ENCODE data around the gene CD248. TPM values are rescaled to one million over a fixed set of nuclear protein-coding genes. Genes with fewer than 3 reads are reported as not detected.

CD248 gene
- total RNA-seq, 1 experiment from 2014 or later, result 2.6 TPM

- Mint-ChIP-seq H3K9me3 (no peaks in the 10 kb centered on the region), H3K4me1 (peaks cover 13% of the 10 kb centered on the region), H3K27me3 (ENCODE audit: low read depth) (peaks cover 18% of the 10 kb centered on the region), H3K4me3 (no peak overlapping the region), H3K36me3 (peaks cover 26% of the 10 kb centered on the region), H3K27ac (no peak overlapping the region)
- DNase-seq (ENCODE audit: low spot score) (no peak), ATAC-seq (no peak)
- ChIA-PET CTCF (interaction anchor here (0.7 kb wide), 1 partner anchor 11 kb away, joined by 3 read pairs; no protein-coding TSS in a partner anchor), POLR2A (no interaction called here)
- TF ChIP-seq FOXP1 (CRISPR knock-in tag; IDR thresholded peaks at IDR 0.05; ENCODE audit: borderline replicate concordance), result no peak
- no peak for TF ChIP-seq SOX15 (CRISPR knock-in tag; IDR thresholded peaks at IDR 0.05)
- no peak for TF ChIP-seq NR3C1 (CRISPR knock-in tag; conservative IDR thresholded peaks at IDR 0.05; ENCODE audit: low read depth)
- no peak for TF ChIP-seq CREM (CRISPR knock-in tag; IDR thresholded peaks at IDR 0.05)
- TF ChIP-seq ETV6 (CRISPR knock-in tag; IDR thresholded peaks at IDR 0.05), result no peak
- no peak for TF ChIP-seq NFATC4 (CRISPR knock-in tag; IDR thresholded peaks at IDR 0.05)
- no peak for TF ChIP-seq ZNF512 (CRISPR knock-in tag; IDR thresholded peaks at IDR 0.05; ENCODE audit: borderline replicate concordance)
- TF ChIP-seq SP1 (CRISPR knock-in tag; conservative IDR thresholded peaks at IDR 0.05), result no peak
- no peak for TF ChIP-seq OVOL2 (CRISPR knock-in tag; IDR thresholded peaks at IDR 0.05; ENCODE audit: borderline replicate concordance)
- TF ChIP-seq ZNF423 (CRISPR knock-in tag; IDR thresholded peaks at IDR 0.05), result no peak
- no peak for TF ChIP-seq KAT7 (CRISPR knock-in tag; IDR thresholded peaks at IDR 0.05; ENCODE audit: borderline replicate concordance)
- TF ChIP-seq JAZF1 (CRISPR knock-in tag; IDR thresholded peaks at IDR 0.05), result no peak
- no peak for TF ChIP-seq SMAD4 (CRISPR knock-in tag; IDR thresholded peaks at IDR 0.05)
- TF ChIP-seq ZMAT4 (CRISPR knock-in tag; IDR thresholded peaks at IDR 0.05), result no peak
- no peak for TF ChIP-seq HMGA2 (CRISPR knock-in tag; IDR thresholded peaks at IDR 0.05)
- TF ChIP-seq TCF7 (CRISPR knock-in tag; IDR thresholded peaks at IDR 0.05; ENCODE audit: low read depth), result no peak
- TF ChIP-seq JUN (CRISPR knock-in tag; IDR thresholded peaks at IDR 0.05), result no peak
- no peak for TF ChIP-seq NFE2L1 (CRISPR knock-in tag; IDR thresholded peaks at IDR 0.05)
Measured at GRCh38 chr11:66275984-66276612, 40.7 kb downstream of the CD248 start.

- Mint-ChIP-seq H3K36me3 (peaks cover 30% of the 10 kb centered on the region), H3K27me3 (ENCODE audit: low read depth) (peaks cover 15% of the 10 kb centered on the region), H3K4me3 (no peak overlapping the region), H3K27ac (no peak overlapping the region), H3K4me1 (peaks cover 9% of the 10 kb centered on the region), H3K9me3 (no peaks in the 10 kb centered on the region)
- ChIA-PET POLR2A (interaction anchor here (1.0 kb wide), 1 partner anchor 37 kb away, joined by 3 read pairs; no protein-coding TSS in a partner anchor), CTCF (interaction anchor here (0.7 kb wide), 1 partner anchor 11 kb away, joined by 3 read pairs; no protein-coding TSS in a partner anchor)
- DNase-seq (ENCODE audit: low spot score) (no peak), ATAC-seq (no peak)
- no peak for TF ChIP-seq FOXJ3 (CRISPR knock-in tag; IDR thresholded peaks at IDR 0.05; ENCODE audit: borderline replicate concordance)
- no peak for TF ChIP-seq TEAD4 (CRISPR knock-in tag; IDR thresholded peaks at IDR 0.05)
- TF ChIP-seq PREB (CRISPR knock-in tag; IDR thresholded peaks at IDR 0.05; ENCODE audit: borderline replicate concordance), result no peak
- TF ChIP-seq ZNF416 (CRISPR knock-in tag; IDR thresholded peaks at IDR 0.05), result no peak
- TF ChIP-seq ZNF281 (CRISPR knock-in tag; IDR thresholded peaks at IDR 0.05), result no peak
- no peak for TF ChIP-seq NR3C1 (CRISPR knock-in tag; conservative IDR thresholded peaks at IDR 0.05; ENCODE audit: low read depth)
- TF ChIP-seq SMAD3 (CRISPR knock-in tag; IDR thresholded peaks at IDR 0.05; ENCODE audit: borderline replicate concordance), result no peak
- no peak for TF ChIP-seq ZNF263 (CRISPR knock-in tag; IDR thresholded peaks at IDR 0.05; ENCODE audit: low read depth)
- no peak for TF ChIP-seq NR1H2 (CRISPR knock-in tag; IDR thresholded peaks at IDR 0.05)
- no peak for TF ChIP-seq SP1 (CRISPR knock-in tag; conservative IDR thresholded peaks at IDR 0.05)
- TF ChIP-seq ATF6 (CRISPR knock-in tag; IDR thresholded peaks at IDR 0.05), result no peak
- TF ChIP-seq GTF2I (CRISPR knock-in tag; conservative IDR thresholded peaks at IDR 0.05), result no peak
- TF ChIP-seq ZNF138 (CRISPR knock-in tag; conservative IDR thresholded peaks at IDR 0.05), result no peak
Measured at GRCh38 chr11:66275396-66275795, 41.4 kb downstream of the CD248 start.
